ENCODE measurements around the gene ST8SIA5. TPM values are rescaled to one million over a fixed set of nuclear protein-coding genes. Genes with fewer than 3 reads are reported as not detected.

Gene ST8SIA5
- total and polyA plus RNA-seq, 9 of the 15 experiments (the other 6 are each of a cell fraction or from before 2014, with no cell fraction given) = 0.03 to 0.33 (median 0.06) TPM; not detected in 5

DNA sequence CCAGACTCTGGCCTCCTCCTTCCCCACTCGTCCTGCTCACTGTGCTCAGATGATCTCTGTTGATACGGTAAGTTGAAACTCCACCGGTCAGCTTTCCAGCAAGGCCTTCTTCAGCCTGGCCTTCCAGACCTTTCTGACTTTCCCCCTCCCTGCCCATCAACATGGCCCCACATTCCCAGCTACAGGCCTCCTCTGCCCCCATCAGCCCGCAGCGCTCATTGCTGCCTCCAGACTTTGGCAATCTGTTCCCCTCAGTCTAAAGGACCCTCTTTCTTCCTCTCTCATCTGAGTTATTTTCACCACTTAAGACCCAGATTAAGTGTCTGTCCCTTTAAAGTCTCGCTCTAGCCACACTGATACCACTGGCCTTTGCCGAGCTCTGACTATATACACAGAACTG is 110.4 kb downstream of the ST8SIA5 start:
- ATAC-seq (no peak), FAIRE-seq (no peak), DNase-seq (ENCODE audit: extremely low read depth in 1 of 4, low spot score in 3 of 4) (no peak)
- H3K9me3 ChIP-seq (replicated peaks; ENCODE audit: control insufficient read depth, insufficient read depth, low read depth, low read length) = no peaks in the 10 kb centered on the region
- no TSS peak for BruUV-seq (replicated peaks)
- no peak overlapping the region for H3K9ac ChIP-seq (ENCODE audit: insufficient read depth in 1 of 2, low read depth in 2 of 2, low read length in 2 of 2)
- intact Hi-C loops (cut with micrococcal nuclease) = no loop called here
- TF ChIP-seq, protein P1, sequence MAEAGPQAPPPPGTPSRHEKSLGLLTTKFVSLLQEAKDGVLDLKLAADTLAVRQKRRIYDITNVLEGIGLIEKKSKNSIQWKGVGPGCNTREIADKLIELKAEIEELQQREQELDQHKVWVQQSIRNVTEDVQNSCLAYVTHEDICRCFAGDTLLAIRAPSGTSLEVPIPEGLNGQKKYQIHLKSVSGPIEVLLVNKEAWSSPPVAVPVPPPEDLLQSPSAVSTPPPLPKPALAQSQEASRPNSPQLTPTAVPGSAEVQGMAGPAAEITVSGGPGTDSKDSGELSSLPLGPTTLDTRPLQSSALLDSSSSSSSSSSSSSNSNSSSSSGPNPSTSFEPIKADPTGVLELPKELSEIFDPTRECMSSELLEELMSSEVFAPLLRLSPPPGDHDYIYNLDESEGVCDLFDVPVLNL (CRISPR knock-in tag; IDR thresholded peaks at IDR 0.05; ENCODE audit: low read depth) = no peak
- TF ChIP-seq RAD21 (CRISPR knock-in tag; conservative IDR thresholded peaks at IDR 0.05 in 1 of 2, IDR thresholded peaks at IDR 0.05 in 1 of 2) = 0 out of 4 replicates have a peak, but pooled peaks of 1 of the 2 experiments have one; percentile 9
- no peak for TF ChIP-seq GABPB1 (CRISPR knock-in tag; IDR thresholded peaks at IDR 0.05)
- H3K79me2 ChIP-seq (ENCODE audit: control insufficient read depth, insufficient read depth, low read length) = no peaks in the 10 kb centered on the region
- peaks cover 0 to 7% of the 10 kb centered on the region in 2 experiments; a peak in 1 of 5 replicates for H3K27me3 ChIP-seq (ENCODE audit: control insufficient read depth in 2 of 2, insufficient read depth in 2 of 2, low read length in 2 of 2)
- in situ Hi-C loops (cut with MboI) = no loop called here
- no peak overlapping the region for H3K27ac ChIP-seq (ENCODE audit: extremely low read depth, low read depth, low read length)
- no peaks in the 10 kb centered on the region for H3K9me1 ChIP-seq (ENCODE audit: control insufficient read depth, insufficient read depth, low read length)
- CTCF ChIA-PET (ENCODE audit: low intra/inter-chr PET ratio) = no interaction called here
- WGBS (ENCODE audit: insufficient coverage, low coverage, missing lambda C conversion rate) = 2% methylated on average over 6 of the region's 7 CpGs
- no peak overlapping the region for H2AFZ ChIP-seq (ENCODE audit: low read depth, low read length)
- POLR2A ChIA-PET = no interaction called here
- H3K4me2 ChIP-seq (ENCODE audit: insufficient read depth, low read length) = no peak overlapping the region
- no peak overlapping the region for H3K4me3 ChIP-seq
- H3K36me3 ChIP-seq (ENCODE audit: control insufficient read depth, insufficient read depth, low read length) = no peaks in the 10 kb centered on the region
- no peaks in the 10 kb centered on the region; a peak in 1 of 5 replicates for H3K4me1 ChIP-seq (replicated peaks in 1 of 2; ENCODE audit: control insufficient read depth in 2 of 2, insufficient read depth in 2 of 2, low read length in 2 of 2)
- no peaks in the 10 kb centered on the region for H4K20me1 ChIP-seq (replicated peaks; ENCODE audit: control insufficient read depth, insufficient read depth, low read length)

DNA sequence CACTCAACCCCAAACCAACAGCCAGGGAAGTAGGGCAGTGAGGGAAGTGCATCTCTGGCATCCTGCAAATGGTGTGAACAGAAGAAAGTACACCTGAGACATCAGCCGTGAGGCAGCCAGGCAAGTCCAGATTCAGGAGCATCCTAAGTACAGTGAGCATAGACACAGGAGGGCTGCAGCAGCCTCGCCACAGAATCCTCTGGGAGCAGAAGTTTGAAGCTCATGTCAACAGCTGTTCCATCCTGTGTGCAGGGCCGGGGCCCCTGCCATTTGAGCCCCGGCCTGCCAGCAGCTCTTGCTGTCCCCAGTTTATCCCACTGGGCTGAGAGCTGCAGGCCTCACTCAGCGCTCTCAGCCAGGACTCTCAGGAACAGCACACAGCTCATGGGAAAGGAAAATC is 114.3 kb downstream of the ST8SIA5 start:
- no peak overlapping the region for H3K27ac ChIP-seq (ENCODE audit: extremely low read depth, low read depth, low read length)
- H3K9me1 ChIP-seq (ENCODE audit: control insufficient read depth, insufficient read depth, low read length) = no peaks in the 10 kb centered on the region
- BruUV-seq (replicated peaks) = no TSS peak
- no peak for ATAC-seq
- H3K36me3 ChIP-seq (ENCODE audit: control insufficient read depth, insufficient read depth, low read length) = no peaks in the 10 kb centered on the region
- intact Hi-C loops (cut with micrococcal nuclease) = no loop called here
- H3K79me2 ChIP-seq (ENCODE audit: control insufficient read depth, insufficient read depth, low read length) = no peaks in the 10 kb centered on the region
- peaks cover 0 to 7% of the 10 kb centered on the region in 2 experiments; a peak in 1 of 5 replicates for H3K27me3 ChIP-seq (ENCODE audit: control insufficient read depth in 2 of 2, insufficient read depth in 2 of 2, low read length in 2 of 2)
- no peaks in the 10 kb centered on the region for H3K9me3 ChIP-seq (replicated peaks; ENCODE audit: control insufficient read depth, insufficient read depth, low read depth, low read length)
- FAIRE-seq = no peak
- ChIA-PET POLR2A (no interaction called here), CTCF (ENCODE audit: low intra/inter-chr PET ratio) (no interaction called here)
- no peak for DNase-seq (ENCODE audit: extremely low read depth in 1 of 4, low spot score in 3 of 4)
- 0% methylated on average over 5 of the region's 5 CpGs for WGBS (ENCODE audit: insufficient coverage, low coverage, missing lambda C conversion rate)
- no peak overlapping the region for H3K4me2 ChIP-seq (ENCODE audit: insufficient read depth, low read length)
- in situ Hi-C loops (cut with MboI) = no loop called here
- no peak overlapping the region for H2AFZ ChIP-seq (ENCODE audit: low read depth, low read length)
- H3K9ac ChIP-seq (ENCODE audit: insufficient read depth in 1 of 2, low read depth in 2 of 2, low read length in 2 of 2) = no peak overlapping the region
- H3K4me3 ChIP-seq = no peak overlapping the region
- H4K20me1 ChIP-seq (replicated peaks; ENCODE audit: control insufficient read depth, insufficient read depth, low read length) = no peaks in the 10 kb centered on the region
- no peaks in the 10 kb centered on the region; a peak in 1 of 5 replicates for H3K4me1 ChIP-seq (replicated peaks in 1 of 2; ENCODE audit: control insufficient read depth in 2 of 2, insufficient read depth in 2 of 2, low read length in 2 of 2)
- TF ChIP-seq ZNF184 (CRISPR knock-in tag; IDR thresholded peaks at IDR 0.05) (no peak), ZNF41 (CRISPR knock-in tag; conservative IDR thresholded peaks at IDR 0.05) (no peak), CHD1 (IDR thresholded peaks at IDR 0.05; ENCODE audit: low read length) (no peak), CBFA2T3 (IDR thresholded peaks at IDR 0.05) (no peak), MYNN (IDR thresholded peaks at IDR 0.05) (no peak), MYNN (CRISPR knock-in tag; IDR thresholded peaks at IDR 0.05) (no peak), SOX6 (IDR thresholded peaks at IDR 0.05) (no peak)
- TF ChIP-seq, protein P2, sequence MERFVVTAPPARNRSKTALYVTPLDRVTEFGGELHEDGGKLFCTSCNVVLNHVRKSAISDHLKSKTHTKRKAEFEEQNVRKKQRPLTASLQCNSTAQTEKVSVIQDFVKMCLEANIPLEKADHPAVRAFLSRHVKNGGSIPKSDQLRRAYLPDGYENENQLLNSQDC (CRISPR knock-in tag; IDR thresholded peaks at IDR 0.05) = no peak
- TF ChIP-seq, protein P3, sequence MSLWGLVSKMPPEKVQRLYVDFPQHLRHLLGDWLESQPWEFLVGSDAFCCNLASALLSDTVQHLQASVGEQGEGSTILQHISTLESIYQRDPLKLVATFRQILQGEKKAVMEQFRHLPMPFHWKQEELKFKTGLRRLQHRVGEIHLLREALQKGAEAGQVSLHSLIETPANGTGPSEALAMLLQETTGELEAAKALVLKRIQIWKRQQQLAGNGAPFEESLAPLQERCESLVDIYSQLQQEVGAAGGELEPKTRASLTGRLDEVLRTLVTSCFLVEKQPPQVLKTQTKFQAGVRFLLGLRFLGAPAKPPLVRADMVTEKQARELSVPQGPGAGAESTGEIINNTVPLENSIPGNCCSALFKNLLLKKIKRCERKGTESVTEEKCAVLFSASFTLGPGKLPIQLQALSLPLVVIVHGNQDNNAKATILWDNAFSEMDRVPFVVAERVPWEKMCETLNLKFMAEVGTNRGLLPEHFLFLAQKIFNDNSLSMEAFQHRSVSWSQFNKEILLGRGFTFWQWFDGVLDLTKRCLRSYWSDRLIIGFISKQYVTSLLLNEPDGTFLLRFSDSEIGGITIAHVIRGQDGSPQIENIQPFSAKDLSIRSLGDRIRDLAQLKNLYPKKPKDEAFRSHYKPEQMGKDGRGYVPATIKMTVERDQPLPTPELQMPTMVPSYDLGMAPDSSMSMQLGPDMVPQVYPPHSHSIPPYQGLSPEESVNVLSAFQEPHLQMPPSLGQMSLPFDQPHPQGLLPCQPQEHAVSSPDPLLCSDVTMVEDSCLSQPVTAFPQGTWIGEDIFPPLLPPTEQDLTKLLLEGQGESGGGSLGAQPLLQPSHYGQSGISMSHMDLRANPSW (CRISPR knock-in tag; IDR thresholded peaks at IDR 0.05) = no peak
